NCI-H1436 (cell line): ENCODE data around the gene TGFBR2.

Source experiments
- DNase-seq: peaks from one replicate; lab custom pipeline; 2025; lab: John Stamatoyannopoulos, UW

TGFBR2 gene

DNA sequence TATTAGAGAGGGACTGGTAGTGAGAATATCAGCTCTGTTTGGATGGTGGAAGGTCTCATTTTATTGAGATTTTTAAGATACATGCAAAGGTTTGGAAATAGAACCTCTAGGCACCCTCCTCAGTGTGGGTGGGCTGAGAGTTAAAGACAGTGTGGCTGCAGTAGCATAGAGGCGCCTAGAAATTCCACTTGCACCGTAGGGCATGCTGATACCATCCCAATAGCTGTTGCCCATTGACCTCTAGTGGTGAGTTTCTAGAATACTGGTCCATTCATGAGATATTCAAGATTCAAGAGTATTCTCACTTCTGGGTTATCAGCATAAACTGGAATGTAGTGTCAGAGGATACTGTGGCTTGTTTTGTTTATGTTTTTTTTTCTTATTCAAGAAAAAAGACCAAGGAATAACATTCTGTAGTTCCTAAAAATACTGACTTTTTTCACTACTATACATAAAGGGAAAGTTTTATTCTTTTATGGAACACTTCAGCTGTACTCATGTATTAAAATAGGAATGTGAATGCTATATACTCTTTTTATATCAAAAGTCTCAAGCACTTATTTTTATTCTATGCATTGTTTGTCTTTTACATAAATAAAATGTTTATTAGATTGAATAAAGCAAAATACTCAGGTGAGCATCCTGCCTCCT is 87.2 kb downstream of the TGFBR2 start:
- DNase-seq: peak; percentile 41

DNA sequence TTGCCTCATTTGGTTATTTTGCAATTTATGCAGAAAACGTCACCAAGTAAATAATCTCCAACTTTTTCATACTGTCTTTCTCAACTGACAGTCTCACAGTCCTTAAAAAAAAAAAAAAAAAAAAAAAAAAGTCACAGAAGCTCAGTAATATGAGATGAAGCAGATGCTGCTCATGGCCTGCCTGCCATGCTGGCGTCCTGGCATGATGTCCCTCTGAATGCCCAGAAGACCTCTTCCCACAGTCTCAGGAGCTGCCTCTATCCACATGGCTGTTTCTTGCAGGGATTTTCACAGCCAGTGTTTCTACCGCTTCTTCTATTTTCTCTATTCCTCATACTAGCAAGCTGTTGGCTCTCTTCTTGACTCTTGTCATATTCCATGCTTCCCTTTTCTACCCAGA is 87.7 kb downstream of the TGFBR2 start:
- DNase-seq: no peak

DNA sequence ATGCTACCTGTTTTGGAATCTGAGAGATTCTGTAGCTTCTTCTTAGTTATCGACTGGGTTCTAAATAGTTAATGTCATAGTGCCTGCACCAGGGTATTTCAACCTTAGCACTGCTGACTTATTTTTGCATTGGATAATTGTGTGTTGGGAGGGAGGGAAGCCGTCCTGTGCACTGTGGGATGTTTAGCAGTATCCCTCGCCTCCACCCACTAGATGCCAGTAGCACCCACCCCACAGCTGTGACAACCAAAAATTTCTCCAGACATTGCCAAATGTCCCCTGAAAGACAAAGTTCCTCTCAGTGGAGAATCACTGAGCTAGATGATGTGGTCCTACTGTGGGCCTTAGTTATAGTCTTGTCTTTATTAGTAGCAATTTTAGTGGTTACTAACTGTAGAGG is 88.3 kb downstream of the TGFBR2 start:
- no peak for DNase-seq

DNA sequence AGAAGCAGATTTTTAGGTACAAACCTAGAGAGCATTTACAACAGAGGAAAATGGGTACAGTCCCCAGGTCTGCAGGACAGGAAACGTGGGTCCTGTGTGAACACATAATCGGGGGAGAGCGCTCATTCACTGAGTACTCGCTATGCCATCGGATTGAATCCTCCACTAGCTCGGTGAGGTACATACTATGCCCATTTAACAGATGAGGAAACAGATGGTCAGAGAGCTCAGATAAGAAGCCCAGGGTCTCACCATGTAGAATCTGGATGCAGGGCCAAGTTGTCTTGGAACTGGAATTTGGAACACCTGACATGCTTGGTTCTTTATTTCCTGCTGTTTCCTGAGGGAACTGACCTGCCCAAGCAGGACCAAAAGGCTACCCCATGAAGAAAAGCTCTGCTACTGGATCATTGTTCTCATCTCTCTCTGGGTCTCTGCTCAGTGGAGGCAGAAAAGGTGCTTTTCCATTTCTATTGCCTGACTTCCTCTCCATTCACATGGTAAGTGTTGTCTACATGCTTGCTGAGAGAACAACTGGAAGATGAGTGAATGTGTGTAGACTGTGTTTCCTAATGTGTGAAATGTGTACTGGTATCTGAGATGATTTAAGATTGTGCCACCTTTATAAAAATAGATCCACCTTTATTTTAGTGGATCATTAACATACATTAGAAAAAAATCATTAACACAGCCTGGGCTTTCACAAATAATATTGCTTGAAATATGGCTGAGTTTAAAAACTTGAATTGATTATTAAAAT is 89.1 kb downstream of the TGFBR2 start:
- no peak for DNase-seq

- DNase-seq: no peak
These were observed 90.0 kb downstream of the TGFBR2 start for GRCh38 chr3:30696403-30696819.

DNA sequence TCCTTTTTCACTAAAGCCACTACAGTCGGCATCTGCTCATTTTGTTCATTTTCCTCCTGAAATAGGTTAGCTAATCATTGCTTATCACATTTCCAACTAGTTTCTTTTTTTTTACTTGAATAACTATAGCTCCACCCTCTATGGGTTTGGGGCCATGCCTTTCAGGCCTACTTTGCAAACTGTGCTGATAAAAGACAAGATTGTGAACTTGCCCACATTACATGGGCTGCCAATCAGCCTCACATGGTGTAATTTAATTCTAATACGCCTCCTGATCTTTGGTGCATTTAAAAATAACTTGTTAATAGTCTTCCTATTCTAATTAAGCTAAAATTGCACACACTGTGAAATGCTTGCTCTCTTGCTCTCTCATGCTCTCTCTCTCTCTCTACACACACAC is 90.5 kb downstream of the TGFBR2 start:
- no peak for DNase-seq

- DNase-seq: no peak
These were observed 92.1 kb downstream of the TGFBR2 start for GRCh38 chr3:30698549-30698948.

- no peak for DNase-seq
These were observed 93.5 kb downstream of the TGFBR2 start for GRCh38 chr3:30699927-30700326.

DNA sequence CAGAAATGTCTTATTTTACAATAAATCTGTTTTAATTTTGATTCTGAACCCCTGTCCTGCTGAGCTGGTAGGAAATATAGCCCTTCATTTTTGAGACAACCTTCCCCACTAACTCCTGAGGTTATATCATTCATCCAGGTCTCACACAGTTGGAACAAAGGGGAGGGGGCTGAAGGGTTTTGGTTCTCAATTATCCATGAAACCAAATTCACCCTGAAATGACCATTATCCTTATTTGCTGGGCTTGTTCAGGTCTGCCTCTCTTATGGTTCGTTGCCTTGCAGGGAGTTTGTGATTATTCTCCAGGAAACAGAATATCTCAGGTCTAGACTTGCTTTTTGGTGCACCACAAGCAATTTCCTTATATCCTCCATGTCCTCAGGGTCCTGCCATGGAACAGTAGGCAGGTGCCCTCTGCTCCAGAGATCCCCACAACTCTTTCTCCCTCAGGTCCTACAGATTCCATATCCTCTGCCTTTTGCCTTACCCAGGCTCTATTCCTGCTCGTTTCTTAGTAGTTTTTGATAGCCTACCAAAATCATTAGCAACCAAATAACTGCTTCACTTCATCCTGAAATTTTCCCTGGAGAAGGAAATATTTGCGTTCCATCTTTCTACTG is 94.4 kb downstream of the TGFBR2 start:
- DNase-seq: no peak

GRCh38 chr3:30702038-30702827 is 95.8 kb downstream of the TGFBR2 start:
- DNase-seq: no peak

- DNase-seq: no peak
These were observed 96.5 kb downstream of the TGFBR2 start for GRCh38 chr3:30702828-30703397.

GRCh38 chr3:30704931-30705890 is 98.8 kb downstream of the TGFBR2 start:
- no peak for DNase-seq

DNA sequence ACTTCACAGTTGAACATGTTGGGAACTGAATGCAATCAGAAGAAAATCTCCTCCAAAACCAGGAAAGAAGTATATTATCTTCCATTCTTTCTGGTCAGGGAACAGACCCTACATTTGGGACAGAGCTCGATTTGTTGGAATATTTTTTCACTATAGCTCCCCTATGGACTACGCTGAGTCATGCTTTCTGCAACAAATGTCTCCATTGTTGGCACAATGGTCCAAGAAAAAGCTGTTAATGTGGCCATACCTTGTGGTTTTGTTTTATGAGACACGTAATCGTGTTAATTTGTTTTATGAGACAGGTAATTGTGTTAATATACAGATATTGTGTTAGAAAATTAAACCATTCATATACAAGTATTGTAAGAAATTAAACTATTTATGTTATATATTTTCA is 101.4 kb downstream of the TGFBR2 start:
- DNase-seq: no peak

DNA sequence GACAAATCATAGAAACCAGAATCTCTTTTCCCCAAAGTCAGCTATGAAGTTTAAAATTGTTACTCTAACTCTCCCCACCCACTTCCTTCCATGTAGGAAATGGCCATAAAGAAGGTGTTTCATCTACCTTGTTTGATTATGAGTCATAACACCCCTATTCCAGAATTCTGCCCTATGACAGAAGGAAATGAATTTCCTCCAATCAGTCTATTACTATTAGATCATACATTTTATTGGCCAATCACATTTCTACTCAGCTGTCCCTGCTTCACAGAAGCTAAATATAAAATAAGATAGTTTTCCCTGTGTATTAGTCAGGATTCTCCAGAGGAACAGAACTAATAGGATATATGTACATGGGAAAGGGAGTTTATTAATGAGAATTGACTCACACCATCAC is 102.1 kb downstream of the TGFBR2 start:
- no peak for DNase-seq

DNA sequence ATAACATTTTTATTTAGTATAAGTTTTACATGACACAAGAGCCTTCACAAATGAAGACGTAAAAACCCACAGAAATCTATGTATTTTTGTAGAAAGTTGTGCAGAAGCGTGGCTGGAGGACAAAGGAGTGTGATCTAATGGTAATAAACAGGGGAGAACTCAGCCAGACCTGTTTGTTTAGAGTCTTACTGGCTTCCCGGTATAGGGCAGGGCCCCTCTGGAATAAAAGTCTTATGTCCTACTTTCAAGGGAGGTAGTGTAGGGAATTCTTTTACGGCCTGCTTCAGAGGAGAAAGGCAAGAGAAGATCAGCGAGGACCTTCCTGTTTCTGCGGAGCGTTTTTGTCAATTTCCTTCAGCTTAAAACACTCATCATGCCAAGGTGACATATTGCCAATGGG is 103.6 kb downstream of the TGFBR2 start:
- no peak for DNase-seq

DNA sequence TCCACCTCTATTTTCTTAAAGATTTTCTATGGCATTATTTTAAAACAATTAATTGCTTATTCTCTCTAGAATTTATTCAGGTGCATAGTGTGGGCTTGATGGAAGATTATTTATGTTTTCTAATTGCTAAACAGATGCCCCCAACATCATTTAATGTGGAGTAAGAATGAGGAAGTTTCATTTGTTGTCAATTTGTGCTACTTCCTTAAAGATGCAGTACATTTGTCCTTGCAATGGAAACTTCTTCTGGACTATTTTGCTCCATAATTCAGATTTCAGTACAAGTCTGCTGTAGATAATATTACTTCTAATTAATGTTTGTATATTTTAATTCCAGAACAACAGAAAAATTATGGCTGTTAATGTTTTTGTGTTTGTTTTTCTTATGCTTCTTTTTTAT is 104.8 kb downstream of the TGFBR2 start:
- no peak for DNase-seq

DNA sequence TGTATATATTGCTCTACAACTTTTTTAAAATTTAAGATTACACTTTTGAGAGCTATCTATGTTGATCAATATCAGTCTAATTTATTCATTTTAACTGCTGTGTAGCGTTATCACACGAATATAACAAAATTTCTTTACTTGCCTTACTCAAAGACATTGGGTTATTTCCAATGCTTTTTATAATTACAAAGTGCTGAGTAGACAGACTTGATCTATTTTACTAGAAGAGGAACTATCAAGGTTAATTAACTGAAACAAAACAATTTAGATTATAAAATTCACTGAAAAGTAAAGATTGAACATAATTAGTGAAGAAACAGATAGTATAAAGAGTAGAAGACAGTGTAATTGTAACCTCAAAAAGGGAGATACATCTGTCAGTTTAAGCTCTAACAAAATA is 105.5 kb downstream of the TGFBR2 start:
- DNase-seq: no peak

- no peak for DNase-seq
These were observed 106.6 kb downstream of the TGFBR2 start for GRCh38 chr3:30712991-30713390.

DNA sequence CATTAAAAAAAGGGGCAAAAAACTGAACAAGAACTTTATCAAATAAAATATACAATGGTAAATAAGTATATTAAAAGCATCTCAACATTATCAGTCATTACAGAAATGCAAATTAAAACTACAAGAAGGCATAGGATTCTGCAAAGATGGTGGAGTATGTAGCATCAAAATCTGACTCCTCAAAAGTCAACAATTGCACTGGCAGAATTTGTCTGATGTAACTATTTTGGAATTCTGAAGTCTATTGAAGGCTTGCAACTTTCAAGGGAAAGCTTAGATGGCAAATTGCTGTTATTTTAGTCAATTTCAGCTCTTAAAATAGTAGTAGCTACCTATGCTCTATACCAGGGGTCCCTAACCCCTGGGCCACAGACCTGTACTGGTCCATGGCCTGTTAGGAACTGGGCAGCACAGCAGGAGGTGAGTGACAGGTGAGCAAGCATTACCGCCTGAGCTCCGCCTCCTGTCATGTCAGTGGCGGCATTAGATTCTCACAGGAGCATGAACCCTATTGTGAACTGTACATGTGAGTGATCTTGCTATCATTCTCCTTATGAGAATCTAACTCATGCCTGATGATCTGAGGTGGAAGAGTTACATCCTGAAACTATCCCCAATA is 107.6 kb downstream of the TGFBR2 start:
- DNase-seq: no peak

DNA sequence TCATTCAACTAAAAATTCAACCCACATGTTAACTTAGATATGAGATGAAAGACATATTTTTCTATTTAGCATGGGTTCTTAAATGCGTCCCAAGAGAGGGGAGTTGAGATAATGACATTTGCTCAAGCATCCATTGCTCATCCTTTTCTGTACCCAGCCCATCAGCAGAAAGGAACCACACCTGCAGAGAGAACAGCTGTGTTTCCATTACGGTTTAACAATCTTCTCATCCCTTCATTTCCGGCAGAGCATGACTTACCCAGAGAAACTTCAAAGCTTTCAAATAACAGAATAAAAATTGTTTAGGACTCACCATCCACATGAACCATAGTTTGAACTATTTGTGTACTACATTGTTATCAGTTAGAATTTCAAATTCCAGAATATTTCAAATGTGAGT is 113.1 kb downstream of the TGFBR2 start:
- DNase-seq: no peak
